ENCODE measurements around the gene SYNJ2BP.

- TF ChIP-seq EGR1 (IDR thresholded peaks at IDR 0.05) (no peak), CEBPB (IDR thresholded peaks at IDR 0.05) (no peak), TAF1 (IDR thresholded peaks at IDR 0.05; ENCODE audit: low read depth) (no peak), NFIC (IDR thresholded peaks at IDR 0.05) (no peak), RAD21 (IDR thresholded peaks at IDR 0.05; ENCODE audit: low read depth) (no peak), TCF12 (IDR thresholded peaks at IDR 0.05; ENCODE audit: low read depth) (no peak), USF1 (IDR thresholded peaks at IDR 0.05) (no peak), YY1 (IDR thresholded peaks at IDR 0.05; ENCODE audit: low read depth) (no peak), CREB1 (IDR thresholded peaks at IDR 0.05; ENCODE audit: low read depth) (no peak), EP300 (IDR thresholded peaks at IDR 0.05; ENCODE audit: borderline replicate concordance) (no peak)
- TF ChIP-seq, protein P1, sequence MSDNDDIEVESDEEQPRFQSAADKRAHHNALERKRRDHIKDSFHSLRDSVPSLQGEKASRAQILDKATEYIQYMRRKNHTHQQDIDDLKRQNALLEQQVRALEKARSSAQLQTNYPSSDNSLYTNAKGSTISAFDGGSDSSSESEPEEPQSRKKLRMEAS (IDR thresholded peaks at IDR 0.05), result no peak
These were observed 34.4 kb downstream of the SYNJ2BP start for GRCh38 chr14:70382536-70382935.

Data from Ishikawa (cell line).